IPS DF 4.7 (cell line): ENCODE measurements around the gene COX4I2.
"Not testable (repeated sequence)": the region's sequence is repeated elsewhere in the genome, so short reads cannot be mapped to it uniquely, and the experiment has no call there.

ENCODE experiments used
- DNase-seq: peaks from one replicate; pipeline ENCODE4 v3.0.0-alpha.2; 2013; ENCODE audit warnings: low spot score; ENCODE audit errors: extremely low read depth

The COX4I2 gene

GRCh38 chr20:31637660-31638059 is at the start of gene COX4I2:
Gene COX4I2, plus strand, starts transcription at chr20:31637912. Its CDS starts 1,106 bp downstream, at chr20:31639018.
- DNase-seq: no peak

GRCh38 chr20:31590717-31591225 is 46.9 kb upstream of the COX4I2 start:
- no peak for DNase-seq

GRCh38 chr20:31593221-31594001 is 44.3 kb upstream of the COX4I2 start:
- no peak for DNase-seq

DNA sequence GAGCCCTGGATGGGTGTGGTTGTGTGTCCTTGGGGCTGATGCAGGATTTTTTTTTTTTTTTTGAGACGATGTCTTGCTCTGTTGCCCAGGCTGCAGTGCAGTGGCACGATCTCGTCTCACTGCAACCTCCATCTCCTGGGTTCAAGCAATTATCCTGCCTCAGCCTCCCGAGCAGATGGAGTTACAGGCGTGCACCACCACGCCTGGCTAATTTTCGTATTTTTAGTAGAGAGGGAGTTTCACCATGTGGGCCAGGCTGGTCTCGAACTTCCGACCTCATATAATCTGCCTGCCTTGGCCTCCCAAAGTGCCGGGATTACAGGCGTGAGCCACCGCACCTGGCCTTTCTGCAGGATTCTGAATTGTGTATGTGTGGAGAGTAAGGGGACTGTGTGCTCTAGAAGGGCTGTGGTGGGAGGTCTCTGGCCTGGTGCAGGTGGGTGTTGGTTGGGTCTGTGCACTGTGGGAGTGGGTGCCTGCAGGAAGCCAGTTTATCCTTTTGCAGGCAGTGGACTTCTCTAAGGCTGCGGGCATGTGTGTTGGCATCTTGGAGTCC is 43.6 kb upstream of the COX4I2 start:
- DNase-seq: no peak

GRCh38 chr20:31594558-31595379 is 42.9 kb upstream of the COX4I2 start:
- DNase-seq: no peak

DNA sequence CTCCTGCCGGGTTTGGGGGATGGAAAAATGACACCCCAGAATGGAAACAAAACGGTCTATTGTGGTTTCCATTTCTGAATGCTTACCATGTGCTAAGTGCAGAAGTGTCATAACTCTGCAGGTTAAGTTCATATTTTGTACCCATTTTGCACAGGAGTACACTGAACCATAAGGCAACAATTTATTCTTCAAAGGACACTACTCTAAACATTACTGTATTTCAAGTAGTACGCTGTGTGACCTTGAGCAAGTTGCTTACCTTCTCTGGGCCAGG is 42.4 kb upstream of the COX4I2 start:
- no peak for DNase-seq

DNA sequence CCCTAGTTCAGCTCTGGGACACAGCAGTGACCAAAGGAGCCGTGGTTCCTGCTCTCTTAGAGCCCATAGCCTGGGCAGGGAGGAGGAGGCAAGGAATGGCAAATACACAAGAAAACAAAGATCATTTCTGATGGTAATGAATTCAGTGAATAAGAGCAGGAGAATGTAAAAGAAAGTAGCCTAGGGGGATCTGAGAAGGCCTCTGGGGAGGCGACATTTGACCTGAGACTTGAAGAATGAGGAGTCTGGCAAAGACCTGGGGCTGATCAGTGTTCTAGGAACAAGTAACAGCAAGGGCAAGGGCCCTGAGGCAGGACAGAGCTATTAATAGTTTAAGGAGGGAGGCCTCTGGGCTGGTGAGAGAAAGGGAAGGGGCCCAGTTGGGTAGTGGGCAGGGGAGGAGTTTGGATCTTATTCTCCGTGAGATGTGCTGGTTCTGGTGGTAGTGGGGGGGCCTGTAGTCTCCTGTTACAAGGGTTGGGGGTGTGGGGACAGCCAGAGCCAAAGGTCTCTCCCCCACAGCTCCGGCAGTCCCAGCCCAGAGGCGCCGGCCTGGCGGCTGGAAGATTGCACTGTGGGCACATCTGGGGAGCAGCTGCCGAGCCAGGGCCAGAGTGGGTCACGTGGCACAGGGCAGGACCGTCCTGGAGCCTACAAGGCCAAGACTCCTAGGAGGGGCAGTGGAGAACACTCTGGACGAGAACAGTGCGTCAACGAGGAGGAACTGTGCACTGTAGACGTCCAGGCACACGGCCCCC is 41.9 kb upstream of the COX4I2 start:
- no peak for DNase-seq

GRCh38 chr20:31596412-31596715 is 41.3 kb upstream of the COX4I2 start:
- not testable (repeated sequence) for DNase-seq

GRCh38 chr20:31596831-31597480 is 40.8 kb upstream of the COX4I2 start:
- DNase-seq: no peak

- DNase-seq: no peak
Observed at GRCh38 chr20:31597481-31597855, 40.2 kb upstream of the COX4I2 start.

DNA sequence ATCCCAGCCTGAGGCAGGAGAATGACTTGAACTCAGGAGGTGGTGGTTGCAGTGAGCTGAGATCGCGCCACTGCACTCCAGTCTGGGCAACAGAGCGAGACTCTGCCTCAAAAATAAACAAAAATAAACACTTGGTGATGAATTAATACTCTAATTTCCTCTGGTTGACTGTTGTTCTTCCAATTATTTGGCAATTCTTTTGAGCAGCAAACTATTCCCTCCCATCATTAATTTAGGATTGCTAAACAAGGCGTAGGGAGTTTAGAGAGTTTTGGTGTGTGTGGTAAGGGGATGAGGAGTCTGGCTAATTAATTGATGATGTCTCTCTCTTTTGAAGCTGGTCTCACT is 35.3 kb upstream of the COX4I2 start:
- DNase-seq: no peak

- no peak for DNase-seq
Observed at GRCh38 chr20:31602779-31603441, 34.8 kb upstream of the COX4I2 start.

GRCh38 chr20:31603822-31604566 is 33.7 kb upstream of the COX4I2 start:
- no peak for DNase-seq

- DNase-seq: no peak
Observed at GRCh38 chr20:31604567-31605030, 33.1 kb upstream of the COX4I2 start.

- no peak for DNase-seq
Observed at GRCh38 chr20:31605031-31605901, 32.4 kb upstream of the COX4I2 start, which contains the start of gene ID1. Gene ID1, plus strand, starts transcription at chr20:31605289. Its CDS starts 99 bp downstream, at chr20:31605388.

- DNase-seq: no peak
Observed at GRCh38 chr20:31605902-31606803, 31.6 kb upstream of the COX4I2 start.

- no peak for DNase-seq
Observed at GRCh38 chr20:31606804-31607639, 30.7 kb upstream of the COX4I2 start.
